Osteoblast (primary cell): Measurements from ENCODE around the gene PCCB. TPM values are rescaled to one million over a fixed set of nuclear protein-coding genes. Genes with fewer than 3 reads are reported as not detected.
A peak's percentile ranks its signal among the peaks of the same experiment; 100 is the strongest.
"Not testable (repeated sequence)": the region's sequence is repeated elsewhere in the genome, so short reads cannot be mapped to it uniquely, and the experiment has no call there.

Source experiments
- DNase-seq: peaks from one replicate; pipeline ENCODE4 v3.0.0; 2011; ENCODE audit warnings: low spot score, mixed read lengths; ENCODE audit not compliant: insufficient read length; ENCODE audit errors: missing footprints
- H2AFZ ChIP-seq: 2 replicates; pipeline ENCODE4 v1.6.0; 2011; ENCODE audit warnings: mild to moderate bottlenecking, low read length
- H3K27ac ChIP-seq: 2 replicates; pipeline ENCODE4 v1.5.1; 2011; ENCODE audit warnings: mild to moderate bottlenecking, low read depth, low read length, moderate library complexity
- H3K27me3 ChIP-seq: 2 replicates; pipeline ENCODE4 v1.6.0; 2012; ENCODE audit warnings: mild to moderate bottlenecking, control low read depth, inconsistent platforms, low read length, moderate library complexity; ENCODE audit not compliant: insufficient read depth
- H3K36me3 ChIP-seq: 2 replicates; pipeline ENCODE4 v1.5.1; 2011; ENCODE audit warnings: mild to moderate bottlenecking, low read length, control low read depth, moderate library complexity; ENCODE audit not compliant: insufficient read depth
- H3K4me1 ChIP-seq: 2 replicates; pipeline ENCODE4 v1.5.1; 2011; ENCODE audit warnings: mild to moderate bottlenecking, low read length, control low read depth, moderate library complexity; ENCODE audit not compliant: insufficient read depth
- H3K4me2 ChIP-seq: 2 replicates; pipeline ENCODE4 v1.6.0; 2011; ENCODE audit warnings: mild to moderate bottlenecking, low read length; ENCODE audit not compliant: insufficient read depth
- H3K4me3 ChIP-seq: fragments of 200-600 bp; sonication (generic); 3 replicates; pipeline ENCODE4 v1.5.1; 2012; ENCODE audit warnings: mild to moderate bottlenecking, low read length, inconsistent platforms; ENCODE audit not compliant: insufficient read depth
- H3K79me2 ChIP-seq: 2 replicates; pipeline ENCODE4 v1.6.0; 2012; ENCODE audit warnings: mild to moderate bottlenecking, low read length, control low read depth, inconsistent platforms; ENCODE audit not compliant: insufficient read depth
- H3K9me3 ChIP-seq: 2 replicates; pipeline ENCODE4 v1.5.1; 2011; ENCODE audit warnings: low read depth, low read length, control low read depth
- H4K20me1 ChIP-seq: 2 replicates; pipeline ENCODE4 v1.6.0; 2012; ENCODE audit warnings: mild to moderate bottlenecking, low read length, control low read depth; ENCODE audit not compliant: insufficient read depth
- total RNA-seq: library from RNA; depleted of rRNA; stranded (reverse); fragments of >200 nt; gene quantifications from 2 replicates; pipeline ENCODE4 v1.2.3, GENCODE V29; 2012
- TF ChIP-seq, protein P1 (sequence below): IDR thresholded peaks from 2 replicates; pipeline ENCODE4 v1.5.1; 2011; ENCODE audit warnings: mild to moderate bottlenecking, low read depth, low read length, moderate library complexity; ENCODE audit errors: extremely low read depth

The PCCB gene
- total RNA-seq, 1 donor: 53.9 TPM

- Histone ChIP-seq H3K4me2 (peak overlapping the region; percentile 4), H3K79me2 (no peaks in the 10 kb centered on the region), H3K4me3 (no peak overlapping the region), H3K27me3 (no peaks in the 10 kb centered on the region), H3K27ac (peak overlapping the region; percentile 60), H4K20me1 (no peaks in the 10 kb centered on the region), H3K36me3 (peaks cover 17% of the 10 kb centered on the region), H3K9me3 (no peaks in the 10 kb centered on the region), H2AFZ (no peak overlapping the region), H3K4me1 (peaks cover 48% of the 10 kb centered on the region)
- peak; percentile 87 for DNase-seq
- TF ChIP-seq, protein P1, sequence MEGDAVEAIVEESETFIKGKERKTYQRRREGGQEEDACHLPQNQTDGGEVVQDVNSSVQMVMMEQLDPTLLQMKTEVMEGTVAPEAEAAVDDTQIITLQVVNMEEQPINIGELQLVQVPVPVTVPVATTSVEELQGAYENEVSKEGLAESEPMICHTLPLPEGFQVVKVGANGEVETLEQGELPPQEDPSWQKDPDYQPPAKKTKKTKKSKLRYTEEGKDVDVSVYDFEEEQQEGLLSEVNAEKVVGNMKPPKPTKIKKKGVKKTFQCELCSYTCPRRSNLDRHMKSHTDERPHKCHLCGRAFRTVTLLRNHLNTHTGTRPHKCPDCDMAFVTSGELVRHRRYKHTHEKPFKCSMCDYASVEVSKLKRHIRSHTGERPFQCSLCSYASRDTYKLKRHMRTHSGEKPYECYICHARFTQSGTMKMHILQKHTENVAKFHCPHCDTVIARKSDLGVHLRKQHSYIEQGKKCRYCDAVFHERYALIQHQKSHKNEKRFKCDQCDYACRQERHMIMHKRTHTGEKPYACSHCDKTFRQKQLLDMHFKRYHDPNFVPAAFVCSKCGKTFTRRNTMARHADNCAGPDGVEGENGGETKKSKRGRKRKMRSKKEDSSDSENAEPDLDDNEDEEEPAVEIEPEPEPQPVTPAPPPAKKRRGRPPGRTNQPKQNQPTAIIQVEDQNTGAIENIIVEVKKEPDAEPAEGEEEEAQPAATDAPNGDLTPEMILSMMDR: no peak
Observed at GRCh38 chr3:136332776-136333175, 82.6 kb downstream of the PCCB start.

DNA sequence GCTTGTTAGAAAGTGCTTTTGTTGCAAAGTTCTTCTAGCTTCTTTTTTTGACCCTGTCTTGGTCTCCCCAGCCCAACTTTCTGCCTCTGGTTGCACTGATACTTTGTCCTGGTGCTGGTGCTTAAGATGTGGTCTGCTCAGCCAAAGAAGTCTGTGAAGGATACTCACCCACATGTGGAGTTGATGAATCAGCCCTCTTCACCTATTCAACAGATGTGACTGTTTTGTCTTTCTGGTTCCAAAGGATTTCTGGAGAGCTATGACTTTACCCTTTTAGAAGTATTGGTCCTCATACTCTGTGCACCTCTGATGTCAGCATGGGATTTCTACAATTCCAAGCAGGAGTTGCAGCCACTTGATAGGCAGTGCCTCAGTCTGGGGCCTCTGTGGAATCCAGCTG is 84.1 kb downstream of the PCCB start:
- no peak overlapping the region for H3K4me2 ChIP-seq
- H4K20me1 ChIP-seq: no peaks in the 10 kb centered on the region
- H3K27me3 ChIP-seq: no peaks in the 10 kb centered on the region
- H3K9me3 ChIP-seq: no peaks in the 10 kb centered on the region
- H3K4me3 ChIP-seq: no peak overlapping the region
- H3K27ac ChIP-seq: peak overlapping the region; percentile 14
- TF ChIP-seq, protein P1: no peak
- H3K79me2 ChIP-seq: no peaks in the 10 kb centered on the region
- H2AFZ ChIP-seq: no peak overlapping the region
- no peak for DNase-seq
- peaks cover 8% of the 10 kb centered on the region for H3K36me3 ChIP-seq
- peaks cover 48% of the 10 kb centered on the region for H3K4me1 ChIP-seq

DNA sequence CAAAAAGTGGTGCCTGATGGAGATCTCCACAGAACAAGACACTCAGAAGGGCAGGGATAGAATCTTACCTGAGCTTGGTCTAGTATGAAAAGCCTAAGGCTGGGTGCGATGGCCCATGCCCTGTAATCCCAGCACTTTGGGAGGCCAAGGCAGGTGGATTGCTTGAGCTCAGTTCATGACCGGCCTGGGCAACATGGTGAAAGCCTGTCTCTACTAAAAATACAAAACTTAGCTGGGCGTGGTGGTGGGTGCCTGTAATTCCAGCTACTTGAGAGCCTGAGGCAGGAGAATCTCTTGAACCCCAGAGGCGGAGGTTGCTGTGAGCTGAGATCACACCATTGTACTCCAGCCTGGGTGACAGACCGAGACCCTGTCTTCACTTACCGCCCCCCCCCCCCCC is 84.6 kb downstream of the PCCB start:
- not testable (repeated sequence) for H3K27me3 ChIP-seq, H3K9me3 ChIP-seq, H3K36me3 ChIP-seq, H3K4me2 ChIP-seq, H4K20me1 ChIP-seq, DNase-seq, H3K4me3 ChIP-seq, H3K79me2 ChIP-seq, H3K27ac ChIP-seq, H2AFZ ChIP-seq
- H3K4me1 ChIP-seq: peaks cover 48% of the 10 kb centered on the region

GRCh38 chr3:136336329-136337100 is 86.4 kb downstream of the PCCB start:
- Histone ChIP-seq H4K20me1 (no peaks in the 10 kb centered on the region), H3K4me2 (peak overlapping the region; percentile 54), H3K9me3 (no peaks in the 10 kb centered on the region), H2AFZ (no peak overlapping the region), H3K27me3 (no peaks in the 10 kb centered on the region), H3K4me3 (no peak overlapping the region), H3K36me3 (peaks cover 7% of the 10 kb centered on the region), H3K27ac (peak overlapping the region; percentile 76), H3K4me1 (peaks cover 48% of the 10 kb centered on the region), H3K79me2 (no peaks in the 10 kb centered on the region)
- TF ChIP-seq, protein P1: no peak
- peak; percentile 38 for DNase-seq
